Stimulated activated CD8-positive, alpha-beta memory T cell treated with anti-CD3 and anti-CD28 coated beads, Interleukin-4, amount 100 ng/mL, for 4 hours (primary cell): Measurements from ENCODE around the gene MOB3A.

Source experiments
- DNase-seq, 2 donors: peaks; one replicate each; pipeline ENCODE4 v3.0.0-alpha.2; 2020; ENCODE audit warnings: low read depth in 2 of 2, low spot score in 1 of 2

The MOB3A gene

DNA sequence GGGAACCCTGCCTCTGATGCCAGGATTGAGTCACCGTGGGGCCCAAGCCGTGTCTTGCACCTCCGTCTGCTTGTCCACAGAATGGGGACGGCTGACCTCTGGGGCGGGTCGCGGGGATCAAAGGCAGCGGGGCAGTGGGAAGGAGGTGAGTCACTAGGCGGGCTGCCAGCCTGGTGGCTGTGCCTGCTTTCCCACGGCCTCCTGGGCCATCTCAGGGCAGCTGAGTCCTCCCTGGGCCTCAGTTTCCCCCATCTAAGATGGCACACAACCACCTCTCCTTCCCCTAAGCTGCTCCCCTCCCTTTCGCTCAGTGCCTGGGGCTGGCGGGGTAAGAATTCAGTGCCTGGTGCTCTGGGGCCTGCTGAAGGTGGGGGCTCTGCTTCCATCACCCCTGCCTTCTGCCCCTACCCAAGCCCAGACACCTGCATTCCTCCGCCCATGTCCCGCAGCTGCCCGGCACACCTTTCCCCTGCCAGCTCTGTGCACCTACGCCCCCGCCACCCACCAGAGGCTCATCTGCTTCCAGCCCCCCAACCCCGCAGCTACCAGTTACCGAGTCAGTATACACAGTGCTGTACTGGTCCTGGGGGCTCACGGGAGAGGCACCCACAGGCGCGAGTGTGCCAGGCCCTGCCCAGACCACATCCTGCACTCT is 48.5 kb downstream of the MOB3A start:
- DNase-seq, result no peak

DNA sequence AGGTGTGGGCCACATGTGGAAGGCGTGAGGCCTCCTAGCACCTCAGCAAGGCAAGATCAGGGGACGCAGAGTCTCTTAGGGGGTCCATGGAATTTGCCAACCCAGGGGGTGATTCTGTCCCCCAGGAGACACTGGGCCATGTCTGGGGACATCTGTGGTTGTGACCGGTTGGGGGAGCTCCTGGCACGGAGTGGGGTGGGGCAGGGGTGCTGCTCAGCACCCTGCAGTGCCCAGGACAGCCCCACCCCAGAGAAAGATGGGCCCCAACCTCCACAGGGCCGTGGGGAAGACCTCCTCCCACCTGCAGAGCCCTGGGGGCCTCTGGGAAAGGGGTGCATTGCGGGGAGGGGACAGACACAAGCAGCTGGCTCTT is 49.1 kb downstream of the MOB3A start:
- no peak for DNase-seq

DNA sequence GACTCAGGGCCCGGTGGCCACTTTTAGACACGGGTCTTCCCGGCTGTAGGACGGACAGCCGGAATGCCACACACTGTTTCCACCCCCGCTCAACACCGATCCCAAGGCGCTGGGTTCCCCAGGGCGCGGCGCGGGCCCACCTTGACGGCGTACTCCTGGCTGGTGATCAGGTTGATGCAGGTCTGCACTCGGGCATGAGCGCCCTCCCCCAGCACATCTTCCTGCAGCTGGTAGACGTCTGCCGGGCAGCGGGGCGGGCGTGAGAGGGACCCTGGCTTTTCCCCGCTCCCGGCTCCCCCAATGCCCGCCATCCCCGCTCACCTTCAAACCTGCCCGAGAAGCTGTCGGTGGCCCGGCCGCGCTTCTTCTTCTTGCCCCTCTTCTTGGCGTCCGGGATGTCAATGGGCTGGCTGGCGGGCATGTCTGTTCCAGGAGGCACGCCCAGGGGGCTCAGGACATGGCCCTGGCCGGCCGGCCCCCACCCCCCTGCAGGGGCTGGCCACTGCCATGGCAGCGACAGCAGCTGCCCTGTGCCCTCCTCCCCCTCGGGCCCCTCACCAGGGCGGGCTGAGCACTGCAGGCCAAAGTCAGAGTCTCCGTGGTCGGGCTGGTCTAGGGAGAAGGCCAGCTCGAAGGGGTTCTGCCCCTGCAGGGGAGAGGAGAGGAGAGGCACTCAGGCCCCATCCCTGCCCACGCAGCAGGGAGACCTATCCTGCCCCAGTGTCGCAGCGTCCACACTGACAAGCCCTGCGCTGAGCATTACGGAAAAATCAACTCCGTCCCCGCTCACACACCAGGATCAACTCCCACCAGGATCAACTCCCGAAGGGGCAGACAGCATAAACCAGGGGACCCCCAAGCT is 49.8 kb downstream of the MOB3A start:
- DNase-seq, result no peak

DNA sequence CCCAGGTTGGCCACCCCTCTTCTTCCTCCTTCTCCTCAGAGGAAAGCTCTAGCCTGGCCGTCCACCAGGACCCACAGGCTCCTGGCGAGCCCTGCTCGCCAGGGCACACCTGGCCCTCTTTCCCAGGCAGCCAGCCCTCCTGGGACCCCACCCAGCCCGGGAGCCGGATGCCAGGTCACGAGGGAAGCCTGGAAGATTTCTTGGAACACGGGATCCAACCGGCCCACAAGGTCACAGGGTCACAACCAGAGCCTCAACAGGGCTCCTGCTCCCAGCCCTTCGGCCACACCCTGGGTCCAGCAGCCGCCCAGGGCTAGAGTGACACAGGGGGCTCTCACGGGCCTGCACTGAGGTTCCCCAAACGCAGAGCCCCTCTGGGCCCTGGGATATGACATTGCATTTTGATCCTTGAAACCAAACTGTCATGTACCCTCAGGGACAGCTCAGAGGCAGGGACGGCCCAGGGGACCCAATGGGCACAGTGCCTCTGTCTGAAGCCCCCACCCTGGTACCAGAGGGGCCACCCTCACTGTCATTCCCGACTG is 50.6 kb downstream of the MOB3A start:
- no peak for DNase-seq

DNA sequence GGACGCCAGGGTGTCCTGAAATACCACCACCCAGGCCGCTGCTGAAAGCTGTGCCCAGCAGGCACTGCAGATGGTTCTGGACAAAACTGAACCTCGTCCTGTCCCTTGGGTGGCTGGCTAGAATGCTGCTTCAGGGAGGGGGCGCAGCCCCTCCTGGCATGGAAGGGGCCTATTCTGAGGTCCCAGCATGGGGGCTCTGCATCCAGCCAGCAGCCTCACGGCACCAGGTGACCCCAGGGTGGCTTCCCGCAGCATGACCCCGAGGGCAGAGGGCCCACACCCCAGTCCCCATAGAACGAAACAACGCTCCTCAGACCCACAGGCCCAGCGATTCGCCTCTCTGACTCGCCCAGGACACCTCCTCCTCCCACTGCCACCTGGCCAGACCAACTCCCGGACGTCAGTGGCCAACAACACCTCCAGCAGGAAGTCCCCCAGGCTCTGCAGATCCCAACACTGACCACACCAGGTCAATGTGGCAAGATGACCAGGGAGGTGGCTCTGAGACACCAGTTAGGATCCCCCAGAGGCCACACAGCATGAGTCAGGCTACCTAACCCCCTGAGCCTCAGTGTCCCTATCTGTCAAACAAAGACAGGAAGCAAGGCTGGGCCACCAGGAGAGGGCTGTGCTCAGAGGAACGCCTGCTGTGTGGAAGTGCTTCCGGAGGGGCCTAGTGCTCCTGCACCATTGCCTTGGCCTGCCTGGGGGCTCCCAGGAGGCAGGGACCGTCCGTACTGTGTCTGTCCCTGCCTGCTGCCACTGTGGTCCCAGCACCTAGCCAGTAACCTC is 51.2 kb downstream of the MOB3A start:
- no peak for DNase-seq

DNA sequence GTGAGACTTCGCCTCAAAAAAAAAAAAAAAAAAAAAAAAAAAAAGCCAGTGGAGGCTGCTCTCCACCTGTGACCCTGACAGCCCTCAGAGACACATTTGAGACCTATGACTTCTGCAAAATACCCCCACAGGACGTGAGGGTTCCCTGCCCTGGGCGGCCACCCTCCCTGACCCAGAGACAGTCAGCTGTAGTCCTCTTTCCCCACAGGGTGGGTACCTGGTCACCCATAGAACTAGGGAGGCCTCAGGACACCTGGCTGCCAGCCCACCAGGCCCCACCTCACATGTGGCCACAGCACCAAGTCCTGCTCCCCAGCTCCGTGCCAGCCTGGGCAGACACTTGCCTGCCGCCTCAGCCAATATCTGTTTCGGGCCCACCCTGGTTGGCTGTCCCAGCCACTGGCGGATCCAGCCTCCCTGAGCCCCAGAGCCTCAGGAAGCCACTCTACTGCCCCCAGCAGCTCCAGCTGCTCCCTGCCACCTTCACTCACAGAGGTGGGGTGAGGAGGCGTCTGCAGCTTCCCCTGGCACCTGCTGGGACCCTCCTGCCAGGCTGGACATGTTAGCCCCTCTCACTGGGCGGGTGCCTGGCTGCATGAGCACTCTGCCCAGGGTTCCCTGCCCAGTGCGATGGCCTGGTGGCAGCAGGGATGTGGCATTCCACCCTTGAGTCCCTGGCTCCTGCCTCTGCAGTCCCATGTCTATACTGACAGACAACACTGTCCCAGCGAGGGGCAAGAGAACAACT is 52.0 kb downstream of the MOB3A start:
- DNase-seq, result no peak

DNA sequence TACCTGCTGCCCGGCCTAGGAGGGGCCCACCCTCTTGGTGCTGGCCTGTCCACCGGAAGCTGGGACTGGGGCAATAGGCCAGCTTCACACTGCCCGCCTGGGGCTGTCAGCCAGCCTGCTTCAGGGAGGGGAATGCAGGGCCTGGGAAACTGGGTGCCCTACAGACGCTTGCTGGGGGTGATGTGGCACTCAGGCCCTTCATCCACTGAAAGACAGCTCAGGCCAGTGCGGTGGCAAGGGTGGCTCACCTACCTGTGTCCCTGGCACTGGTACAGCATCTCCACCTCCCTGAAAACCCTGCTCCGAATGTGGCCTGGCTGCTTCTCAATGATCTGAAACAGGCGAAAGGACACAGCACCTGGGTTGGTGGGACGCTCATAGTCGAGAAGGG is 52.9 kb downstream of the MOB3A start:
- DNase-seq, result no peak

DNA sequence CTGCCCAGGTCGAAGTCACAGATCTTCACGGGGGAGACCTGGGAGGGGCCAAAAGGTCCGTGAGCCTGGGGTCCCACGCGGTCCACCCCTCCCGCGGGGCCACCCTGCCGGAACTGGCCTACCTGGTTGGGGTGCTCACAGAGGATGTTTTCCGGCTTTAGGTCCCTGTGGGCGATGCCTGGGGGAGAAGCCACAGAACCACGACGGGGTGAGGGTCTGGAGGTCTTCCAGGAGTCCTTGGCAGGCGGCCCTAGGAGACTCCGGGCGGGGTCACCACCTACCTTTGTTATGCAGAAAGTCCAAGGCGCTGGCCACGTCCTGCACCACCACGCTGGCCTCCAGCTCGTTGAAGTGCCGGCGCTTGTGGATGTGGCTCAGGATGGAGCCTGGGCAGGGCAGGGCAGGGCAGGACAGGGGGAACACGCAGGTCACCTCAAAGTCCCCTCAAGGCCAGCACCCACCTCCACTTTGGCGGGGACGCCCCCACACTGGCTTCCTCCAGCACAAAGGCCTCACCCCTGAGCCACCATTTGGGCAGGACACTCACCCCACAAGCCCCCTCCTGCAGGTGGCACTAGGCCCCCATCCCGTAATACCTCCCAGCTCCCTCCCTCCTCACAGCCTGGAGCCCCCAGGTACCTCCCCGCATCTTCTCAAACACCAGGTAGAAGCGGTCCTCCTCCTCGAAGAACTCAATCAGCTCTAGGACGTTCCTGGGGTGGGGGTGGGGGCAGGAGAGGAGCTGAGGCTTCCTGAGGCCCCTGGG is 53.5 kb downstream of the MOB3A start:
- no peak for DNase-seq

DNA sequence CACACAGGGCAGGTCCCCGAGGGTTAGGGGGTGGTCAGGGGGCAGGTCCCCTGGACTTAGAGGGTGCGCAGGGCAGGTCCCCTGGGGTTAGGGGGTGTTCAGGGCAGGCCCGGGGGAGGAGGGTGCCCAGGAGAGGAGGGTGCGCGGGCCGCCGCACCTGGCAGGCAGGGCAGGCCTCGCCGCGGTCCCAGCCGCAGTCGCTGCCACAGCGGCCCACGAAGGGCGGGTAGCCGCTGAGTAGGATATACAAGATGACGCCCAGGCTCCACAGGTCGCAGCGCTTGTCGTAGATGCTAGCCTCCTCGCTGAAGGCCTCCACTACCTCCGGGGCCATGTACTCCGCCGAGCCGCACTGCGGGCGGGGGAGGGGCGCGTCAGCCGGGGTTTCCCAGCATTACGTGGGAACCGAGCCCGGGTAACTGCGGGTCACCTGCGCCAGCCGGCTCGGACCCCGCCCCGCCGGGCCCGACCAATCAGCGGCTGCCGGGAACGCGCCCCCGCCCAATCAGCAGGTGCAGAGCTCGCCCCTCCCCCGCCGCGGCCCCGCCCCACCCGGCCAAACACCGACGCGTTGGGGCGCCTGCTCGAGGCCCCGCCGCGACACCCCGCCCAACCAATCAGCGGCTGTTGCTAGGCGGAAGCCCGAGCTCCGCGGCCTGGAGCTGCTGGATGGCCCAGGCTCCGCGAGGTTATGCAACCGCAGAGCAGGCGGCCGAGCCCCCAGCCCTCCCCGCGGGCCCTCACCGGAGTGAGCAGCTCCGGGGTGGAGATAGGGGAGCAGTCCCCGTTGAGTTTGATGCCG is 54.2 kb downstream of the MOB3A start:
- peak; percentile 98 to 99 for DNase-seq

DNA sequence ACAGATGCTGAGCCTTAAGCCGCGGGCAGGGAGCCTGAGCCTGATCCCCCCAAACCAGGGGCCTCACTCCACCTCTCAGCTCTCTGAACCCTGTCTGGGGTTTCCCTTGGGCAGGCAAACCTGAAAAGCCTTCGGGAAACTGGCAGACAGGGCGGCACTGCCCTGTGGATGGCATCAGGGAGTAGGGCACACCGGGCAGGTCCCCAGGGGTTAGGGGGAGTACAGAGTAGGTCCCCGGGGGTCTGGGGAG is 54.8 kb downstream of the MOB3A start:
- DNase-seq, result no peak

DNA sequence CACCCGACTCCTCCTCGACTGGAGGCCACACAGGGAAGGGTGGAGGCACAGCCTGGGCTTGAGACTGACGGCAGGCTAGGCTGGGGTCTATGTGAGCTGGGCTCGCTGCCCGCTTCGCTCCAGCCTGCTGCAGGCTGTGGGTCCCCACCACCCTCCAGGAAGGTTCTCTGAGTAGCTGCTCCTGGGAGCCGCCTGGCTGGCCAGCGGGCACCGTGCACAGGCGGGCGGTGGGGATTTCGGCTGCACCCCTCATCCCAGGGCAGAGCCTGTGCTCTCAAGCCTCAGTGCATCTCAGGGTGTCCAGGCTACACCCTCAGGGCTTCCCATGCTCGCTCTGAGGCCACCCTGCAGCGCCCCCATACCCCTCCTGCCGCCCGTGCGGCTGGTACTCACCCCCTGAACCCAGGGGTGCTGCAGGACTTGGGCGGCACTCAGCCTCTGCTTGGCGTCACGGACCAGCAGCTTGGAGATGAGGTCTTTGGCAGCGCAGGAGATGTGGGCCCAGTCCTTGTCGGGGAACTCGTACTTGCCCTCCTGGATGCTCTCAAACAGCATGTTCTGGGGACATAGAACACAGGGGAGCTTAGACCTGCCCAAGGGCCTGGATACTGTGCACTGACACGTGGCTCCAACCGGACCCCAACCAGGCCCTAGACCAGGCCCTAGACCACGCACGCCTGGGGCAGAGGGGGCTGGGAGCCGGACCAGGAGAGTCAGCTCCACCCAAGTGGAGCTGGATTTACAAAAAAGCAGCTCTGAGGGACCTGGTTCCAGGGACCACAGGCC is 55.3 kb downstream of the MOB3A start:
- DNase-seq, result no peak

DNA sequence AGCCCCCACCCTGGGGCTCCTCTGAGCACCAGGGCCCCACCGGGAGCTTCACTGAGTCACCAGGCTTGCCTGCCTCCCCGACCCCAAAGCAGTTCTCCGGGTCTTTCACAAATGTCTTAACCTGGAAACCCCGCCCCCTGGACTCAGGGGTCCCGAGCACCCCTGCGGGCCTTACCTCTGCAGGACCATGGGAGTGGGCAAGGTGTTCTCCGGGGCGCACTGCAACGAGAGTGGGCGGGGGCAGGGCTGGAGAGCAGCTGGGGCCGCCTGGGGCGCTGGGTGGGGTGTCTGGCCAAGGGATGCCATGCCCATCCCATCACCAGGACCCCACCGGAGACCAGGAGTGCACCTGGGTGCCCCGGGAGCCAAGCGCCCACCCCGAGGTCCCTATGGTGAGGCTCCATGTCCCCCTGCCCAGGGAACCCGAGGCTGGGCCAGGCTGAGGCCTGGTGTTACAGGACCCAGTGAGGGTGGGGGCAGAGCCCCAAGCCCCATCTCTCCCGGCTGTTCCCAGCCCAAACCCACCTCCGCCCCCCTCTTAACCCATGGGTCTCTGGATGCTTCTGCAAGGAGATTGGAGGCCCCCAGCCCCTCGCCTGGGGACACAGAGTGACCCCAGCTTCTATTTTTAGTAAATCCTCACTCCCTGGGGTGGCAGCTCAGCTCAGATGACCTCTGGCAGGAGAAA is 56.0 kb downstream of the MOB3A start:
- no peak for DNase-seq

DNA sequence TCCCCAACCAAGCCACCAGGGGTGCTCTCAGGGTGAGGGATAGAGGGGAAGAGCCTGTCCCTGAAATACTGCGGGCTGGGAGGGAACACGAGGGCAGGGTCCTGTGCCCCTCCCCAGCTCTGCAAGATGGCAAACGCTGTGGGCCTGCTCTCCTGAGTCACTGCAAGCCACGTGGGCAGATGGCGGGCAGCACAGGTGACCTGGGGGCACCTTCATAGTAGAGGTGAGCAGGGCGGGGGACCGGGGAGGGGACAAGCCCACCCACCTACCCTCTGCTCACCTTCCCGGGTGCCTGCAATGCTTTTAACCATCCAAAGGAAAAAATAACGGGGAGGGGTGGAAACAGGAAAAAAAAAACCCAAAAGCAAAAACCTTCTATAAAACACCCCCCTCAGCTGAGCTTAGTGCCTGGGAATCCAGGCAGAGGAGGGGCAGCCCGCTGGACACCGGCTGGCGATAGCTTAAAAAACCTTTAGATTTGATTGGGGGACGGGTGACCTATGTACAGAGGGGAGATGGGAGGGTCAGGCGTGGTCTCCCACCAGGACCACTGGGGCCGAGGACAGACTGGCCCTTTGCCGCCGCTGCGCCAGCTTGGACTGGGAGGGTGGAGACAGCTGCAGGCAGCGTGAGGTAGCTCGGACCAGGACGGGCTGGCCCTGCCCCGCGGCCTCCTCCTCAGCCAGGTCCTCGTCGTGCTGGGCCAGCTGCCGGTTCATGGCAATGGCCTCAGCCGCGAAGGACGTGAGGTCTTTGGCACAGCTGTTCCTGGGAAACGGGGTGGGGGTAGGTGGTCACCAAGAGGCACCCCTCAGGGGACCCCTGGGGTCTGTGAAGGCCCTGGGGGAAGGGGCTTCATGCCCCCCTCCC is 56.8 kb downstream of the MOB3A start:
- no peak for DNase-seq

DNA sequence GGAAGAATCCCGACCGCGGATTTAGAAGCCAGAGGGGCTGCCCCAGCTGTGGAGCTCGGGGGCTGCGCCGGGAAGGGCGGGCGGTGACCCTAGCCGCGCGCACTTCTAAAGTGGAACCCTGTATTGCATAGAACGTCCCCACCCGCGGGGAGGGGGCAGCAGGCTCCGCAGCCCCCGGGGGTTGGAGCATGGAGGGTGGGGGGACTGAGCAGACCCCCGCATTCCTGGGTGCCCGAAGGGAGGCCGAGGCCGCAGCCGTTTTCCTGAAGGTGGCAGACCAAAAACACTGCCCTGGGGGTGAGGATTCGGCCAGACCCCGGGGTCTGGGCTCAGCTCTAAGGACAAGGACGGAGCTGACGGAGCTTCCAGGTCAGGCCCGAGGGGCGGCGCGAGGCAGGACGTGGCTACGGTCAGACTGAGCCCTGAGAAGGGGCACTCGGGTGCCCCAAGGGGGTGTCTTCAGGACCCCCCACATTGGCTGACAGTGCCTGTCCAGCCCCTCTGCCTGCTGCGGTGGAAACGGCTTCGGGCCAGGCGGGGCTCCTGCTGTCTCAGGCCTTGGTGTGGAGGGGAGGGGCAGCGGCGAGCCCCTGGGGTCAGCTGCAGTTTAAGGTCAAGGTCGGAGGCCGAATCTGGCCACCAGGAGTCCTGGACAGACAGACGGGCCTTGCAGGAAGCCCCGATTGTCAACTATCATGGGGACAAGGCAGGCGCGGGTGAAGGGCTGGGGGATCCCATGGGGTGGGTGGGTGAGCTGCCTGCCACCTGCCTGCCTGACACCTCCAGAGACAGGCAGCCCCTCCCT is 57.6 kb downstream of the MOB3A start:
- DNase-seq, result no peak

DNA sequence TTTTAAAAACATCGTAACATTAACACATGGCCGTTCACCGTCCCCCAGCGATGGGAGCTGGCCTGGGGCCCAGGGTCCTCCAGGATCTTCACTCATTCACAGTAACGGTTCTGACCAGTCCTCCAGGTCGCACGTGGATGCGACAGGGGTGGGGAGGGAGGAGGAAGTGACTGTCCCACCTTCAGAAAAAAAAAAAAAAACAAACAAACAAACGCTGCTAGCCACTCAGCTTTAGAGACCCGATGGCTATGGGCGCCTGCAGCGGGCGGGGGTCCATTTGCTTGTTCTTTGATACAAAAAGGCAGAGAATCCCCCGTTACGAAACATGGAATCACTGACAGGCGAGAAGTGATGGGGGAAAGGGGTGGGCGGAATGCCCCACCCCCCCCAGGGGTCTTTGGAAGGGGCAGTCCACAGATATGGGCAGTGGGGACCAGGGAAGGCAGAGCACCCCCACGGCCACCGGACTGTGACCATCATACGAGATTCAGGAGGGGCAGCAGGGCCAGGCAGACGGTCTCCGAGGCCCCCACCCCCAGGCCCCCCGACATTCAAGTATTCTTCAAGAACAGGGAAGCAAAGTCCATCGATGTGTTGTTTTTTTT is 58.4 kb downstream of the MOB3A start:
- no peak for DNase-seq

DNA sequence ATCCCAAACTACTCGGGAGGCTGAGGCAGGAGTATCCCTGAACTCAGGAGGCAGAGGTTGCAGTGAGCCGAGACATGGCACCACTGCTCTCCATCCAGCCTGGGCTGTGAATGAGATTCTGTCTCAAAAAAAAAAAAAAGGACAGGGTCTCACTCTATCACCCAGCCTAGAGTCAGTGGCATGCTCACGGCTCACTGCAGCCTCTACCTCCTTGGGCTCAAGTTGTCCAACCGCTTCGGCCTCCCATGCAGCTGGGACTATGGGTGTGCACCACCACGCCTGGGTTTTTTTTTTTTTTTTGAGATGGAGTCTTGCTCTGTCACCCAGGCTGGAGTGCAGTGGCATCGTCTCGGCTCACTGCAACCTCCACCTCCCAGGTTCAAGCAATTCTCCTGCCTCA is 59.7 kb downstream of the MOB3A start:
- DNase-seq, result no peak
